Keratinocyte (primary cell): Measurements from ENCODE around the gene GAN. TPM values are rescaled to one million over a fixed set of nuclear protein-coding genes. Genes with fewer than 3 reads are reported as not detected.
"Not testable (repeated sequence)": the region's sequence is repeated elsewhere in the genome, so short reads cannot be mapped to it uniquely, and the experiment has no call there.

ENCODE experiments used
- DNase-seq: peaks from one replicate; pipeline ENCODE4 v3.0.0-alpha.2; 2011; ENCODE audit warnings: low read depth, missing footprints, low spot score
- FAIRE-seq: peaks from 2 replicates; lab custom pipeline; 2011; peaks lifted over from hg19 to GRCh38; lab: Jason Lieb, UNC
- H2AFZ ChIP-seq: 2 replicates; pipeline ENCODE4 v1.6.0; 2012; ENCODE audit warnings: low read length, control low read depth, inconsistent platforms; ENCODE audit not compliant: control insufficient read depth
- H3K27ac ChIP-seq: 2 replicates; pipeline ENCODE4 v1.5.1; 2011; ENCODE audit warnings: low read length; ENCODE audit not compliant: control insufficient read depth, insufficient read depth
- H3K27me3 ChIP-seq: 3 replicates; pipeline ENCODE4 v1.6.0; 2011; ENCODE audit warnings: low read length; ENCODE audit not compliant: control insufficient read depth, insufficient read depth; ENCODE audit errors: extremely low read depth
- H3K36me3 ChIP-seq, 2 experiments: 2 replicates in 1 of 2; 3 replicates in 1 of 2; pipeline ENCODE4 v1.5.1; 2011; ENCODE audit warnings: low read length in 2 of 2, mild to moderate bottlenecking in 1 of 2; ENCODE audit not compliant: control insufficient read depth in 2 of 2, insufficient read depth in 2 of 2; ENCODE audit errors: extremely low read depth in 1 of 2
- H3K4me1 ChIP-seq: 3 replicates; pipeline ENCODE4 v1.5.1; 2011; ENCODE audit warnings: low read length; ENCODE audit not compliant: control insufficient read depth, insufficient read depth; ENCODE audit errors: extremely low read depth
- H3K4me2 ChIP-seq: 3 replicates; pipeline ENCODE4 v1.6.0; 2011; ENCODE audit warnings: low read depth, low read length; ENCODE audit not compliant: control insufficient read depth, insufficient read depth; ENCODE audit errors: extremely low read depth
- H3K4me3 ChIP-seq, 3 experiments: fragments of 200-600 bp in 1 of 3; sonication (generic) in 1 of 3; 2 replicates in 2 of 3; 3 replicates in 1 of 3; pipeline ENCODE4 v1.5.1; 2011 to 2016; ENCODE audit warnings: low read length in 3 of 3, mild to moderate bottlenecking in 3 of 3, control low read depth in 2 of 3, inconsistent platforms in 1 of 3, low read depth in 1 of 3, mixed read lengths in 1 of 3, mixed run types in 1 of 3, moderate library complexity in 1 of 3; ENCODE audit not compliant: control insufficient read depth in 2 of 3, insufficient read depth in 2 of 3; ENCODE audit errors: extremely low read depth in 1 of 3
- H3K79me2 ChIP-seq: 2 replicates; pipeline ENCODE4 v1.6.0; 2012; ENCODE audit warnings: low read length; ENCODE audit not compliant: control insufficient read depth, insufficient read depth
- H3K9ac ChIP-seq: 3 replicates; pipeline ENCODE4 v1.6.0; 2011; ENCODE audit warnings: low read length; ENCODE audit not compliant: control insufficient read depth, insufficient read depth; ENCODE audit errors: extremely low read depth
- H3K9me1 ChIP-seq: 3 replicates; pipeline ENCODE4 v1.6.0; 2011; ENCODE audit warnings: low read length; ENCODE audit not compliant: control insufficient read depth, insufficient read depth; ENCODE audit errors: extremely low read depth
- H3K9me3 ChIP-seq: 2 replicates; pipeline ENCODE4 v1.5.1; 2012; ENCODE audit warnings: low read depth, low read length; ENCODE audit not compliant: control insufficient read depth
- H4K20me1 ChIP-seq: 3 replicates; pipeline ENCODE4 v1.6.0; 2011; ENCODE audit warnings: low read length; ENCODE audit not compliant: control insufficient read depth, insufficient read depth; ENCODE audit errors: extremely low read depth
- EZH2 ChIP-seq: IDR thresholded peaks from one replicate; pipeline ENCODE4 v1.6.1; 2012; ENCODE audit warnings: inconsistent platforms, mild to moderate bottlenecking, low read length, moderate library complexity
- dilution Hi-C: fragments of 300-500 bp; cut with MboI; formaldehyde crosslinking; loops from one replicate; pipeline ENCODE4 v1.7.0; 2020; ENCODE audit warnings: low sequenced_read_pairs; ENCODE audit not compliant: extremely low pct_ligation_motif_present
- polyA plus RNA-seq, 5 experiments: library from polyadenylated mRNA; depleted of rRNA in 3 of 5; stranded (reverse) in 3 of 5; stranded (forward) in 1 of 5; unstranded in 1 of 5; fragments of >200 nt; gene quantifications; 1 replicate in 1 of 5; 2 replicates in 3 of 5; 3 replicates in 1 of 5; pipeline versions ENCODE4 v1.2.1 to v1.2.3, GENCODE V29; 2011 to 2012; ENCODE audit warnings: missing spikeins in 2 of 5, low read depth in 1 of 5, low replicate concordance in 1 of 5
- TF ChIP-seq, protein P1 (sequence below), 3 experiments: IDR thresholded peaks in 1 of 3; conservative IDR thresholded peaks in 1 of 3; optimal IDR thresholded peaks in 1 of 3; 2 replicates in 2 of 3; 3 replicates in 1 of 3; pipeline versions ENCODE3 to v1.5.1; 2011; ENCODE audit warnings: low read length in 3 of 3, mild to moderate bottlenecking in 3 of 3, moderate library complexity in 2 of 3, control low read depth in 1 of 3, inconsistent platforms in 1 of 3; ENCODE audit not compliant: insufficient read depth in 2 of 3; ENCODE audit errors: extremely low read depth in 1 of 3

The GAN gene
- polyA plus RNA-seq, 1 donor (not counting 4 experiments of a cell fraction or from before 2014, with no cell fraction given): 6.5 TPM

DNA sequence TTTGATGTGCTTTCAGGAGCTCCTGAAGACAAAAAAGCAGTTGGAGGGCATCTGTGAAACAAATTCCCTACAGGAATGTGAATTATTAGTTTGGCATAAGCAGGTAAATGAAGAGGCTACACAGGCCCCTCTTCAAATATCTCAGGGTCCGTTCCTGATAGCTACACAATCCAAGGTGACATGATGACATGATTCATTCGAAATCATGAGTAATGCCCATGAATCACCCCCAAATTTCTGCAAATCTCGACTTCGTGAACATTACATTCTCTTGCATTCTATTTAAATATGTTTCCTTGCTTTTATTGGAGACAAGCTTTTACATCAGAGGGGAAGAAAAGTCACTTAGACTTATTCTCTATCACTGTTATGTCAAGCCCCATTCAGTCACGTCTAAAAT, 22.3 kb downstream of the GAN start:
- Histone ChIP-seq H3K4me2 (no peak overlapping the region), H4K20me1 (no peaks in the 10 kb centered on the region), H3K27me3 (no peaks in the 10 kb centered on the region), H3K9me3 (no peaks in the 10 kb centered on the region), H3K9ac (no peak overlapping the region), H3K4me1 (no peaks in the 10 kb centered on the region), H3K27ac (no peak overlapping the region), H3K79me2 (peaks cover 22% of the 10 kb centered on the region), H3K4me3 (no peak overlapping the region), H2AFZ (no peak overlapping the region), H3K9me1 (no peaks in the 10 kb centered on the region), H3K36me3 (peaks cover 0 to 2% of the 10 kb centered on the region in 2 experiments)
- DNase-seq (no peak), FAIRE-seq (no peak)
- dilution Hi-C loops: no loop called here
- TF ChIP-seq, protein P1, sequence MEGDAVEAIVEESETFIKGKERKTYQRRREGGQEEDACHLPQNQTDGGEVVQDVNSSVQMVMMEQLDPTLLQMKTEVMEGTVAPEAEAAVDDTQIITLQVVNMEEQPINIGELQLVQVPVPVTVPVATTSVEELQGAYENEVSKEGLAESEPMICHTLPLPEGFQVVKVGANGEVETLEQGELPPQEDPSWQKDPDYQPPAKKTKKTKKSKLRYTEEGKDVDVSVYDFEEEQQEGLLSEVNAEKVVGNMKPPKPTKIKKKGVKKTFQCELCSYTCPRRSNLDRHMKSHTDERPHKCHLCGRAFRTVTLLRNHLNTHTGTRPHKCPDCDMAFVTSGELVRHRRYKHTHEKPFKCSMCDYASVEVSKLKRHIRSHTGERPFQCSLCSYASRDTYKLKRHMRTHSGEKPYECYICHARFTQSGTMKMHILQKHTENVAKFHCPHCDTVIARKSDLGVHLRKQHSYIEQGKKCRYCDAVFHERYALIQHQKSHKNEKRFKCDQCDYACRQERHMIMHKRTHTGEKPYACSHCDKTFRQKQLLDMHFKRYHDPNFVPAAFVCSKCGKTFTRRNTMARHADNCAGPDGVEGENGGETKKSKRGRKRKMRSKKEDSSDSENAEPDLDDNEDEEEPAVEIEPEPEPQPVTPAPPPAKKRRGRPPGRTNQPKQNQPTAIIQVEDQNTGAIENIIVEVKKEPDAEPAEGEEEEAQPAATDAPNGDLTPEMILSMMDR (optimal IDR thresholded peaks at IDR 0.05 in 1 of 3, IDR thresholded peaks at IDR 0.05 in 1 of 3, conservative IDR thresholded peaks at IDR 0.05 in 1 of 3; ENCODE audit: extremely low read depth in 1 of 3, insufficient read depth in 2 of 3, low read length in 3 of 3): no peak
- TF ChIP-seq EZH2: no peak

DNA sequence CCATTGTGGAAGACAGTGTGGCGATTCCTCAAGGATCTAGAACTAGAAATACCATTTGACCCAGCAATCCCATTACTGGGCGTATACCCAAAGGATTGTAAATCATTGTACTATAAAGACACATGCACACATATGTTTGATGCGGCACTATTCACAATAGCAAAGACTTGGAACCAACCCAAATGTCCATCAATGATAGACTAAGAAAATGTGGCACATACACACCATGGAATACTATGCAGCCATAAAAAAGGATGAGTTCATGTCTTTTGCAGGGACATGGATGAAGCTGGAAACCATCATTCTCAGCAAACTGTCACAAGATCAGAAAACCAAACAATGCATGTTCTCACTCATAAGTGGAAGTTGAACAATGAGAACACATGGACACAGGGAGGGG, 30.4 kb downstream of the GAN start:
- H3K27me3 ChIP-seq, H3K9me3 ChIP-seq, H3K4me3 ChIP-seq, FAIRE-seq, H3K27ac ChIP-seq, H3K4me1 ChIP-seq, H3K9me1 ChIP-seq, H4K20me1 ChIP-seq, H2AFZ ChIP-seq, H3K4me2 ChIP-seq, H3K36me3 ChIP-seq, DNase-seq, dilution Hi-C loops, H3K9ac ChIP-seq: not testable (repeated sequence)
- H3K79me2 ChIP-seq: peaks cover 10% of the 10 kb centered on the region

DNA sequence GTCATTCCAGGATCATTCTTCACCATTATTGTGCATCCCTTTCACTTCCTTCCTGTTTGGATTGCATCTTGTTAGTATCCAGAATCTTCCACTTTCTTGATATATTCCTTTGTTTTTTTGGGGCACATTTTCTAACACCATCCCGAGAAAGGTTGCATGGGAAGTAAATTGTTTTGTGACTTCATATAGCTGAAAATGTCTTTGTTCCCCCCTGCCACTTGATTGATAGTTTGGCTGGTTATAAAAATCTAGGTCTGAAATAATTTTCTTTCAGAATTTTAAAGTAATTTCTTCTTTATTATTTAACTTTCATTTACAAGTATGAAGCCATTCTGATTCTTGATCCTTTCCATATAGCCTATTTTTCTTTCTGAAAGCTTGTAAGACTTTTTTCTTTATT, 32.7 kb downstream of the GAN start:
- Histone ChIP-seq H3K27me3 (no peaks in the 10 kb centered on the region), H3K9ac (no peak overlapping the region), H3K36me3 (peaks cover 5 to 6% of the 10 kb centered on the region in 2 experiments), H3K27ac (no peak overlapping the region), H3K4me1 (no peaks in the 10 kb centered on the region), H3K4me2 (no peak overlapping the region), H3K9me1 (no peaks in the 10 kb centered on the region), H3K4me3 (no peak overlapping the region), H3K79me2 (peaks cover 10% of the 10 kb centered on the region), H2AFZ (no peak overlapping the region), H4K20me1 (no peaks in the 10 kb centered on the region), H3K9me3 (peaks cover 6% of the 10 kb centered on the region)
- DNase-seq (no peak), FAIRE-seq (no peak)
- dilution Hi-C loops: no loop called here
- TF ChIP-seq EZH2: no peak
- TF ChIP-seq, protein P1 (optimal IDR thresholded peaks at IDR 0.05 in 1 of 3, IDR thresholded peaks at IDR 0.05 in 1 of 3, conservative IDR thresholded peaks at IDR 0.05 in 1 of 3; ENCODE audit: extremely low read depth in 1 of 3, insufficient read depth in 2 of 3, low read length in 3 of 3): no peak
